HCT116 (cell line): ENCODE data around the gene PRKCA. TPM values are rescaled to one million over a fixed set of nuclear protein-coding genes. Genes with fewer than 3 reads are reported as not detected.

Experiments
- ATAC-seq: fragments of 200-7000 bp; cut with Tn5 transposase; 2 replicates; pipeline ENCODE4 v1.9.1; 2020; ENCODE audit warnings: mild to moderate bottlenecking, moderate library complexity
- BruUV-seq: library from RNA; stranded (reverse); fragments of 400-500 nt; replicated peaks from 2 replicates; lab custom pipeline; 2021; lab: Mats Ljungman, UMichigan
- CTCF ChIA-PET: fragments of 300-600 bp; sonication (Branson Sonifier 250); formaldehyde crosslinking; loops from one replicate; lab custom pipeline; 2021; ENCODE audit warnings: antibody characterized with exemption; lab: Charles Lee
- POLR2A ChIA-PET: fragments of 300-600, 350-600 bp; sonication (Branson Sonifier 250); formaldehyde crosslinking; loops from one replicate; lab custom pipeline; 2021; ENCODE audit warnings: antibody characterized with exemption; lab: Charles Lee
- RAD21 ChIA-PET, 2 experiments: fragments of 300-600 bp; sonication (Branson Sonifier 250); formaldehyde crosslinking; loops; one replicate each; lab custom pipeline; 2023; ENCODE audit warnings: low total read pairs in 2 of 2; ENCODE audit not compliant: uncharacterized antibody in 2 of 2, unreplicated experiment in 2 of 2, low non-redundant PET in 1 of 2; lab: Charles Lee
- DNase-seq: peaks from one replicate; pipeline ENCODE4 v3.0.0-alpha.2; 2010; ENCODE audit warnings: low read depth, low spot score
- H2AFZ ChIP-seq: fragments of 200-600 bp; shearing (Covaris generic), sonication (generic); 2 replicates; pipeline ENCODE4 v1.6.1; 2017; ENCODE audit warnings: low read depth, mixed run types, mixed read lengths, antibody characterized with exemption, low read length; ENCODE audit not compliant: poor library complexity, severe bottlenecking
- H3K27ac ChIP-seq: 2 replicates; pipeline ENCODE4 v1.5.1; 2012; ENCODE audit warnings: low read depth, low read length
- H3K27me3 ChIP-seq: fragments of 200-600 bp; sonication (generic); 2 replicates; pipeline ENCODE4 v1.6.1; 2016; ENCODE audit warnings: mixed run types, low read length, mixed read lengths; ENCODE audit not compliant: insufficient read depth
- H3K36me3 ChIP-seq, 2 experiments: fragments of 200-500 bp in 1 of 2; fragments of 200-600 bp in 1 of 2; sonication (Bioruptor generic) in 1 of 2; sonication (generic) in 1 of 2; 2 replicates each; pipeline versions ENCODE4 v1.5.1 to v1.6.1; 2014 to 2016; ENCODE audit warnings: low read length in 2 of 2, inconsistent platforms in 1 of 2, mixed read lengths in 1 of 2, mixed run types in 1 of 2; ENCODE audit not compliant: insufficient read depth in 2 of 2, control insufficient read depth in 1 of 2
- H3K4me1 ChIP-seq, 2 experiments: fragments of 200-600 bp in 1 of 2; sonication (generic) in 1 of 2; 2 replicates each; pipeline versions ENCODE4 v1.5.1 to v1.6.1; 2012 to 2017; ENCODE audit warnings: low read length in 2 of 2, inconsistent platforms in 1 of 2, mild to moderate bottlenecking in 1 of 2, mixed read lengths in 1 of 2, mixed run types in 1 of 2, moderate library complexity in 1 of 2; ENCODE audit not compliant: insufficient read depth in 2 of 2, control insufficient read depth in 1 of 2
- H3K4me2 ChIP-seq: fragments of 200-600 bp; sonication (generic); 2 replicates; pipeline ENCODE4 v1.6.1; 2017; ENCODE audit warnings: mixed run types, low read length, mixed read lengths
- H3K4me3 ChIP-seq, 2 experiments: fragments of 200-600 bp in 1 of 2; sonication (generic) in 1 of 2; replicated peaks in 1 of 2; 2 replicates each; pipeline ENCODE4 v1.5.1; 2011 to 2016; ENCODE audit warnings: low read length in 2 of 2, control low read depth in 1 of 2, low read depth in 1 of 2, mild to moderate bottlenecking in 1 of 2, mixed read lengths in 1 of 2, mixed run types in 1 of 2
- H3K79me2 ChIP-seq: fragments of 200-600 bp; sonication (generic); 2 replicates; pipeline ENCODE4 v1.6.1; 2017; ENCODE audit warnings: mild to moderate bottlenecking, mixed run types, low read length, moderate library complexity, mixed read lengths; ENCODE audit not compliant: insufficient read depth
- H3K9ac ChIP-seq: fragments of 200-600 bp; sonication (generic); 2 replicates; pipeline ENCODE4 v1.6.1; 2016; ENCODE audit warnings: low read length, mixed read lengths
- H3K9me2 ChIP-seq: fragments of 200-600 bp; sonication (generic), shearing (Covaris generic); 2 replicates; pipeline ENCODE4 v1.6.1; 2017; ENCODE audit warnings: mixed run types, mild to moderate bottlenecking, moderate library complexity; ENCODE audit not compliant: insufficient read depth
- H3K9me3 ChIP-seq, 2 experiments: fragments of 200-500 bp in 1 of 2; fragments of 200-600 bp in 1 of 2; sonication (Bioruptor generic) in 1 of 2; sonication (generic) in 1 of 2; 2 replicates each; pipeline ENCODE4 v1.6.1; 2014 to 2017; ENCODE audit warnings: low read length in 2 of 2, mixed read lengths in 2 of 2, inconsistent platforms in 1 of 2, low read depth in 1 of 2, mild to moderate bottlenecking in 1 of 2, mixed run types in 1 of 2, moderate library complexity in 1 of 2; ENCODE audit not compliant: control insufficient read depth in 1 of 2, insufficient read depth in 1 of 2
- H4K20me1 ChIP-seq: fragments of 200-600 bp; sonication (generic), shearing (Covaris generic); 2 replicates; pipeline ENCODE4 v1.6.1; 2017; ENCODE audit warnings: mixed run types, mild to moderate bottlenecking, moderate library complexity; ENCODE audit not compliant: insufficient read depth
- SIN3A ChIP-seq: IDR thresholded peaks from 2 replicates; pipeline ENCODE4 v1.6.1; 2012; ENCODE audit warnings: low read depth
- SRF ChIP-seq: IDR thresholded peaks from 2 replicates; pipeline ENCODE4 v1.6.1; 2012; ENCODE audit warnings: low read depth
- ZFX ChIP-seq: fragments of 450-650 bp; IDR thresholded peaks from 2 replicates; pipeline ENCODE4 v1.6.1; 2017
- ZNF274 ChIP-seq: fragments of 200-500 bp; sonication (Bioruptor generic); IDR thresholded peaks from 2 replicates; pipeline ENCODE4 v1.6.1; 2014; ENCODE audit warnings: mild to moderate bottlenecking, low read depth, low read length, inconsistent platforms
- intact Hi-C: fragments of 100-400 bp; cut with micrococcal nuclease; formaldehyde crosslinking; loops from 2 replicates; pipeline ENCODE4 v1.10.0; 2022
- total RNA-seq: library from RNA; stranded (reverse); gene quantifications from one replicate; pipeline ENCODE4 v1.2.1, GENCODE V29; 2021; ENCODE audit not compliant: unreplicated experiment
- TF ChIP-seq, protein P1 (sequence below): IDR thresholded peaks from 2 replicates; pipeline ENCODE4 v1.6.1; 2012; ENCODE audit warnings: low read depth
- TF ChIP-seq, protein P2 (sequence below): IDR thresholded peaks from 2 replicates; pipeline ENCODE4 v1.6.1; 2011; ENCODE audit warnings: mild to moderate bottlenecking, low read length, moderate library complexity; ENCODE audit not compliant: insufficient replicate concordance; ENCODE audit errors: extremely low read depth

The PRKCA gene
- total RNA-seq, 1 experiment from 2014 or later: 18.8 TPM

DNA sequence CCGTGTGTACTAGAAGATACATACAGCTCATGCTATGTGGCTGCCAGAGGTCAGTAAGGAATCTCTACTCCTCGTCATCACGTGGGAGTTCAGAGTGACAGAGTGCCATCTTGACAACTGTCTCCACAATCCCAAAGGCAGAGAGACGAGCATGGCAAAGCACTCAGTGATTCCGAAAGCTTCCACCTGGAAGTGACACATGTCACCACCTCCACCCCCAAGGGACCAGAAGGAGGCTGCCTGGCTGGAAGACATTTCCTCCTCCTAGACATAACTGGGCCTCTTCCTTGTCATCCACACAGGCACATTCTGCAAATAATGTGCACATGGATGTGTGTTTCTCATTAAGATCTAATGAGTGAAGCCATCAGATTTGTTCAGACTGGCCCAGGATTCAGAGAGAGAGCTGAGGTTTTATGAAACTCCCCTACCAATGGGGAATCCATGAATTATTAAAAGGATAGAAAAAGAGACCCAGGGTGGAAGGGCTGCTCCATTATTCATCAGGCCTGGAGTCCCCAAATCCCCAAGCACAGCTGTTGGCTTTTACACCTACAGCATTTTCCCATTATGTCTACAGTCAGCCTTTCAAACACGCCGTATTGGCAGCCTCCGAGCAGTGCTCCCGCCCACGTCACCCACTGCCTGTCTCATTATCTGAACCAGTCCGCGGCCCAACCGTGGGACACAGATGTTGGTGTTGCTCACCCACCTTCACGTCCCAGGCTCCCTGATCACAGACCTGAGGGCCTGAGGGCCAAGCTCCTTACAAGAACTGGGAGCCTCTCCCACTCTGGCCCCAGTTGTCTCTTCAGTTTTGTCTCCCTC, 529.2 kb downstream of the PRKCA start:
- DNase-seq (no peak), ATAC-seq (no peak)
- Histone ChIP-seq H4K20me1 (no peaks in the 10 kb centered on the region), H3K4me1 (no peaks in the 10 kb centered on the region), H3K4me2 (no peak overlapping the region), H3K9me3 (no peaks in the 10 kb centered on the region), H3K9me2 (no peaks in the 10 kb centered on the region), H3K9ac (no peak overlapping the region), H3K36me3 (no peaks in the 10 kb centered on the region), H3K27ac (no peak overlapping the region), H3K79me2 (no peaks in the 10 kb centered on the region), H3K27me3 (peaks cover 17% of the 10 kb centered on the region; the same call in 1 of the 2 replicates), H3K4me3 (no peak overlapping the region), H2AFZ (no peak overlapping the region)
- intact Hi-C loops: no loop called here
- BruUV-seq: no TSS peak
- ChIA-PET CTCF (no interaction called here), RAD21 (no interaction called here), POLR2A (no interaction called here)
- TF ChIP-seq, protein P1, sequence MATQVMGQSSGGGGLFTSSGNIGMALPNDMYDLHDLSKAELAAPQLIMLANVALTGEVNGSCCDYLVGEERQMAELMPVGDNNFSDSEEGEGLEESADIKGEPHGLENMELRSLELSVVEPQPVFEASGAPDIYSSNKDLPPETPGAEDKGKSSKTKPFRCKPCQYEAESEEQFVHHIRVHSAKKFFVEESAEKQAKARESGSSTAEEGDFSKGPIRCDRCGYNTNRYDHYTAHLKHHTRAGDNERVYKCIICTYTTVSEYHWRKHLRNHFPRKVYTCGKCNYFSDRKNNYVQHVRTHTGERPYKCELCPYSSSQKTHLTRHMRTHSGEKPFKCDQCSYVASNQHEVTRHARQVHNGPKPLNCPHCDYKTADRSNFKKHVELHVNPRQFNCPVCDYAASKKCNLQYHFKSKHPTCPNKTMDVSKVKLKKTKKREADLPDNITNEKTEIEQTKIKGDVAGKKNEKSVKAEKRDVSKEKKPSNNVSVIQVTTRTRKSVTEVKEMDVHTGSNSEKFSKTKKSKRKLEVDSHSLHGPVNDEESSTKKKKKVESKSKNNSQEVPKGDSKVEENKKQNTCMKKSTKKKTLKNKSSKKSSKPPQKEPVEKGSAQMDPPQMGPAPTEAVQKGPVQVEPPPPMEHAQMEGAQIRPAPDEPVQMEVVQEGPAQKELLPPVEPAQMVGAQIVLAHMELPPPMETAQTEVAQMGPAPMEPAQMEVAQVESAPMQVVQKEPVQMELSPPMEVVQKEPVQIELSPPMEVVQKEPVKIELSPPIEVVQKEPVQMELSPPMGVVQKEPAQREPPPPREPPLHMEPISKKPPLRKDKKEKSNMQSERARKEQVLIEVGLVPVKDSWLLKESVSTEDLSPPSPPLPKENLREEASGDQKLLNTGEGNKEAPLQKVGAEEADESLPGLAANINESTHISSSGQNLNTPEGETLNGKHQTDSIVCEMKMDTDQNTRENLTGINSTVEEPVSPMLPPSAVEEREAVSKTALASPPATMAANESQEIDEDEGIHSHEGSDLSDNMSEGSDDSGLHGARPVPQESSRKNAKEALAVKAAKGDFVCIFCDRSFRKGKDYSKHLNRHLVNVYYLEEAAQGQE: no peak
- TF ChIP-seq SIN3A (no peak), SRF (no peak), ZNF274 (no peak), ZFX (no peak)
- TF ChIP-seq, protein P2, sequence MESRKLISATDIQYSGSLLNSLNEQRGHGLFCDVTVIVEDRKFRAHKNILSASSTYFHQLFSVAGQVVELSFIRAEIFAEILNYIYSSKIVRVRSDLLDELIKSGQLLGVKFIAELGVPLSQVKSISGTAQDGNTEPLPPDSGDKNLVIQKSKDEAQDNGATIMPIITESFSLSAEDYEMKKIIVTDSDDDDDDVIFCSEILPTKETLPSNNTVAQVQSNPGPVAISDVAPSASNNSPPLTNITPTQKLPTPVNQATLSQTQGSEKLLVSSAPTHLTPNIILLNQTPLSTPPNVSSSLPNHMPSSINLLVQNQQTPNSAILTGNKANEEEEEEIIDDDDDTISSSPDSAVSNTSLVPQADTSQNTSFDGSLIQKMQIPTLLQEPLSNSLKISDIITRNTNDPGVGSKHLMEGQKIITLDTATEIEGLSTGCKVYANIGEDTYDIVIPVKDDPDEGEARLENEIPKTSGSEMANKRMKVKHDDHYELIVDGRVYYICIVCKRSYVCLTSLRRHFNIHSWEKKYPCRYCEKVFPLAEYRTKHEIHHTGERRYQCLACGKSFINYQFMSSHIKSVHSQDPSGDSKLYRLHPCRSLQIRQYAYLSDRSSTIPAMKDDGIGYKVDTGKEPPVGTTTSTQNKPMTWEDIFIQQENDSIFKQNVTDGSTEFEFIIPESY: no peak
